Inferior parietal cortex (tissue), 1 donor: ENCODE results near the gene GFY.
A peak's percentile ranks its signal among the peaks of the same experiment; 100 is the strongest.
"Not testable (repeated sequence)": the region's sequence is repeated elsewhere in the genome, so short reads cannot be mapped to it uniquely, and the experiment has no call there.

ENCODE experiments used
- DNase-seq: peaks from one replicate; pipeline ENCODE4 v3.0.0-alpha.2; 2016; ENCODE audit errors: extremely low spot score

GFY gene

DNA sequence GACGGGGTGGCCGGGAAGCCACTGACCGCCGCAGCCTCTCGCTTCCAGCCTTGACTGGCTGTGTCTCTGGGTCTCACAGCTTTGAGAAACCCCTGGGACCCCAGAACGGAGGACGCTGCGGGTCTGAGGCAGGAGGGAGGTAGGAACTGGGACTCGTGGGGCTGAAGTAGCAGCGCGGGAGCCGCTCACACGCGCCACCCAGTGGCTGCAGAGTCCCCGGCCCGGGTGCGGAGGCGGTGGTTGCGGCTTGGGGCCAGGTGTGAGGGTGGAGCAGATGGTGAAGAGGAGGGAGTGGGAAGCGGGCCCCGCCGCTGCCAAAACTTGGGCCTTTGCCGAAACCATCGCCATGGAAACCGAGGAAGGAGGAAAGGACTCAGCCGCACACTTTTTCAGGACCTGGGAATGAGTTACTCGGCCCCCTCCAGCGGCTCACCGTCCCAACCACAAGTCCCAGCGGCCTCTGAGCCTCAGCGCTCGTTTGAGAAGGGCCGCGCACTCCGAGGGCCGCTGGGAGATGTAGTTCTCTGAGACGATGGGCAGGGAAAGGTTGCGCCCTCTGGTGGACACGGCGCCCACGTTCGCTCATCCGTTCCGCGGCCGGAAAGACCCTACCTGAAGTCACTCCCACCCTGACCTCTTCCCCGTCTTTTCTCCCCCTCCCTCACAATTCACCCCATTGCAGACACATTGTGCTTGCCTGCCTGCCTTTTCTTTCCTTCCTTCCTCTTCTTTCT, 18.3 kb downstream of the GFY start:
- peak; percentile 93 for DNase-seq

DNA sequence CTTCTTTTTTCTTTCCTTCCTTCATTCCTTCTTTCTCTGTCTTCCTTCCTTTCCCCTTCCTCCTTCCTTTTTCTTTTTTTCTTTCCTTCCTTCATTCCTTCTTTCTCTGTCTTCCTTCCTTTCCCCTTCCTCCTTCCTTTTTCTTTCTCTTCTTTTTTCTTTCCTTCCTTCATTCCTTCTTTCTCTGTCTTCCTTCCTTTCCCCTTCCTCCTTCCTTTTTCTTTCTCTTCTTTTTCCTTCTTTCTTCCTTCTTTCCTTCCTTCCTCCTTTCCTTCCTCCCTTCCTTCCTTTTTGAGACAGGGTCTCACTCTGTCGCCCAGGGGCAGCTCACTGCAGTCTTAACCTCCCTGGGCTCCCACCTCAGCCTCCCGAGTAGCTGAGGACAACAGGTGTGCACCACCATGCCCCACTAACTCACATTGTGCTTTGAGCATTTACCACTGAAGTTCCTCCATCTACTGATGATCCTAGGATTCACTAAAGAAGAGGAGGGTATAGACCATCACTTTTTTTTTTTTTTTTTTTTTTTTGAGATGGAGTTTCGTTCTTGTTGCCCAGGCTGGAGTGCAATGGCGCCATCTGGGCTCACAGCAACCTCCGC, 19.0 kb downstream of the GFY start:
- not testable (repeated sequence) for DNase-seq

DNA sequence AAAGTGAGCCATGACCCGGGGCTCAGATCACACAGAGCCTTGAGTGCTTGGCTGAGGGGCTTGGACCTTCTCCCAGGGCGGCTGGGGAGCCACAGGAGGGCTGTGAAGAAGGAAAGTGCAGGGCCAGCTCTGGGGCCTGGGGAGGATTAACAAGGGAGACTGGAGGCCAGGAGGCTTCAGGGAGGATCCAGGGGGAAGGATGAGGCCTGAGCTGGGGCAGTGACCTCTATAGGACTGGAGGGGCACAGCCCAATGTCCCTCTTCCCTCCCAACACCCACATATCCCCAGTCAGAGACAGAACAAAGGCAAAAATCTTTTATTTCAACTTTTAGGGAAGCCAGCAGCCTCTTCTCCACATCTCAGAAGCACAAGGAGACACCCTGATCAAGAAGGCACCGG, 20.8 kb downstream of the GFY start:
- DNase-seq: no peak

DNA sequence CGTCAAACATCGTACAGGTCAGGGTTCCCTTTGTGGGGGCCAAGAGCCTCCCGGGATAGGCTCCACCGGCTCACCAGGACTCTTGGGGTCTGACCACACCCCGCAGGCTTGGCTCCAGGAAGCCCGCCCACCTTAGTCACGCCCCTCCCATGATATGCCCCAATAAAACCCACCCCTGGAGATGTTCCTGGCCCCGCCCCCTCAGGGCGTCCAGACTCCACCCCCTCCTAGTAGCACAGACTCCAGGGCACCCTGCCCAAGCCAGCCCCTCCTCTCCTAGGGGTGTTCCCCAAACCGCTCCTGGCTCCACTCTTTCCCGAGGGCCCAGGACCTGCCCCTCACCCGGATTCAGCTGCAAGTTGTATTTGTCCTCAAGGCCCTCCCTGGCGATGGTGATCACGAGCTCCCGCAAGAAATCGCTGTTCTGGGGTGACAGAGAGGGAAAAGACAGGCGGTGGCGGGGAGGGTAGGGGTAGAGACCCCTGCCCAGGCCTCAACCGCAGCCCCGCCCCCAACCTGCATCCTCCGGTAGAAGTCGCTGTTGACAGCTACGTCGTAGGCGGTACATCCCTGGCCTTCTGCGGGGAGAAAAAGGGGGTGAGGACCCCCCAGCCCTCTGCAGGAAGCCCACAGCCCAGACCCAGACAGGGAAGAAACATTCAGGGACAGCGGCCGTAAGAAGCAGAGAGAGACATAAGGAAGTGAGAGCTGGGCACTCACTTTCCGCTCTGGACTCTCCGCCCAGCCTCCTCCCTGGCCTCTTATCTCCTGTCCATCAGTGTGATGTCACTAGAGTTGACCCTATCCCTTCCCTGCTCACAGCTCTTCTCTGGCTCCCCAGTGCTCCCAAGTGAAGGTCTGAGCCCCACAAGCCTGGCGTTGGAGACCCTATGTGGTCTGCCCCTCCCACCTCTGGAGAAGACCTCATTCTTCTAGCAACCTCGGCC, 22.6 kb downstream of the GFY start:
- no peak for DNase-seq

- no peak for DNase-seq
These were observed 23.2 kb downstream of the GFY start for GRCh38 chr19:49448432-49448786.

GRCh38 chr19:49450405-49450804, 25.2 kb downstream of the GFY start:
- no peak for DNase-seq

- peak; percentile 99 for DNase-seq
These were observed 26.4 kb downstream of the GFY start, which contains the start of gene PIH1D1 for GRCh38 chr19:49451430-49452181. Gene PIH1D1 (minus strand): TSS chr19:49451814. CDS start chr19:49451574, 240 bp downstream.

- DNase-seq: peak; percentile 98
These were observed 28.0 kb downstream of the GFY start, which contains the start of gene ALDH16A1 for GRCh38 chr19:49453013-49453756. Gene ALDH16A1 (plus strand): TSS chr19:49453225. CDS start chr19:49453332, 107 bp downstream.

GRCh38 chr19:49453757-49454240, 28.6 kb downstream of the GFY start:
- DNase-seq: no peak

DNA sequence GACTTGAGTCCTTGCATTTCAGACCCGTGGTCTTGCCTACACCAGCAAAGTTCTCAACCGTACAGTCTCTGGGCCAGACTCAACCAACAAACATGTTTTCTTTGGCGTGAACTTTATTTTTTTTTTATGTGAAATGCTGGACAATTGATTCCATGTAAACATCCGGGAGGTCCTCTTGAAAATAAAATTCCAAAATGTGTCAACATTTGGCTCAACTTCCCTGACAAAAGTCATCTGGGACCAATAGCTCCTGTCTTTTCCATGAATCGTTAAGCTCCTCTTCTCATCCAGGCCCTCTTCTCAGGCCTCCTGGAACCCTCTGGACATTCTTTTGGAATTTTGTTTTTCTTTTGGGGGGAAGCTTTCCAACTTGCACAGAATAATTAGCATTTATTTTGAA, 30.6 kb downstream of the GFY start:
- DNase-seq: no peak

DNA sequence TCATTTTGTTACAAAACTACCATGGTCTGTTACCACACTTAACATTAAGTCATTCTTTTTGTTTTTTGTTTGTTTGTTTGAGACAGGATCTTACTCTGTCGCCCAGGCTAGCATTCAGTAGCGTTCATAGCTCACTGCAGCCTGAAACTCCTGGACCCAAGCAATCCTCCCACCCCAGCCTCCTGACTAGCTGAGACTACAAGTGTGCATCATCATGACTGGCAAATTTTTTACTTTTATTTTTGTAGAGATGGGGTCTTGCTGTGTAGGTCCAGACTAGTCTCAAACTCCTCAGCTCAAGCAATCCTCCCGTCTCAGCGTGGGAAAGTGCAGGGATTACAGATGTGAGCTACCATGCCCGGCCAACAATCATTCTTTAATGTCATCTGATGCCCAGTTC, 31.1 kb downstream of the GFY start:
- DNase-seq: no peak

- DNase-seq: no peak
These were observed 33.3 kb downstream of the GFY start for GRCh38 chr19:49458567-49458903.

GRCh38 chr19:49459388-49459787, 34.2 kb downstream of the GFY start:
- no peak for DNase-seq

GRCh38 chr19:49461130-49461529, 35.9 kb downstream of the GFY start:
- not testable (repeated sequence) for DNase-seq

- no peak for DNase-seq
These were observed 36.5 kb downstream of the GFY start for GRCh38 chr19:49461656-49462055.

GRCh38 chr19:49462492-49462891, 37.3 kb downstream of the GFY start:
- no peak for DNase-seq

DNA sequence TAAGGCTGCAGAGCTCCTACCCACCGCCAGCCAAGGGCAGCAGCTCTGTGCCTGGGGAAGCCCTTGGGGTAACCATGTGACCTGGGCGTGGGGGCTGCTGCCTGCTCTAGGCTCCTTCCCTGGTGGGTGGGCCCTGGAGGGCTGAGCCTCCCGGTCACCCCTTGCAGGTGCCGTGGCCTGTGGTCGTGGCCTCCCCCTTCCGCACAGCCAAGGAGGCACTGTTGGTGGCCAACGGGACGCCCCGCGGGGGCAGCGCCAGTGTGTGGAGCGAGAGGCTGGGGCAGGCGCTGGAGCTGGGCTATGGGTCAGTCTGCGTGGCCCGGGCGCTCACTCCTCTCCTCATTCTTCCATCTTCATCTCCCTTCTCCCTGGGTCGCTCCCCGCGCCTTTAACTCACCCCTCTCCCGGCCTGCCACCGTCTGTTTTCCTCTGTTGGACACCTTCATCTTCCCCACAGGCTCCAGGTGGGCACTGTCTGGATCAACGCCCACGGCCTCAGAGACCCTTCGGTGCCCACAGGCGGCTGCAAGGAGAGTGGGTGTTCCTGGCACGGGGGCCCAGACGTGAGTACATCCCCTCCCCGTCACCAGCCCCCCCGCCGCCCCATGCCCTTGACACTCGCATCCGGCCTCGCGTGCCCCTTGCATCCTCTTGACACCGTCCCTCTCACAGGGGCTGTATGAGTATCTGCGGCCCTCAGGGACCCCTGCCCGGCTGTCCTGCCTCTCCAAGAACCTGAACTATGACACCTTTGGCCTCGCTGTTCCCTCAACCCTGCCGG, 39.0 kb downstream of the GFY start:
- no peak for DNase-seq

- DNase-seq: no peak
These were observed 40.2 kb downstream of the GFY start for GRCh38 chr19:49465371-49465770.

GRCh38 chr19:49468199-49468598, 43.0 kb downstream of the GFY start:
- DNase-seq: no peak
